T-helper 17 cell (primary cell): ENCODE data around the gene WDR36. TPM values are rescaled to one million over a fixed set of nuclear protein-coding genes. Genes with fewer than 3 reads are reported as not detected.

Experiments used
- total RNA-seq, 4 donors: library from RNA in 2 of 4; stranded (reverse) in 2 of 4; gene quantifications; one replicate each; pipeline ENCODE4 v1.2.3 and lab custom pipeline; 2022 to 2026

The WDR36 gene
- total RNA-seq, 2 donors from 2014 or later = 22.7 to 27.9 TPM

Other genes with a start within 250 kb of the WDR36 start
- not detected for gene TSLP, start 20.6 kb upstream of the WDR36 start, total RNA-seq
- 100 to 1,000 TPM; 139 to 163 TPM for gene CAMK4, start 132.0 kb downstream of the WDR36 start, total RNA-seq